Measurements from ENCODE around the gene KRT20. TPM values are rescaled to one million over a fixed set of nuclear protein-coding genes. Genes with fewer than 3 reads are reported as not detected.
A peak's percentile ranks its signal among the peaks of the same experiment; 100 is the strongest.
"Not testable (repeated sequence)": the region's sequence is repeated elsewhere in the genome, so short reads cannot be mapped to it uniquely, and the experiment has no call there.

The KRT20 gene
- total RNA-seq, 4 donors from 2014 or later: not detected

- H3K9me3 ChIP-seq: no peaks in the 10 kb centered on the region
- H3K27me3 ChIP-seq: peaks cover 0 to 11% (median 0%) of the 10 kb centered on the region in 4 donors
- peaks cover 0 to 11% (median 5%) of the 10 kb centered on the region in 3 donors for H3K4me1 ChIP-seq
- no peaks in the 10 kb centered on the region for H3K36me3 ChIP-seq
- TF ChIP-seq CTCF (IDR thresholded peaks at IDR 0.05) (no peak), POLR2A (IDR thresholded peaks at IDR 0.05) (no peak)
- WGBS, 2 donors: 67 to 71% methylated on average over 2 of the region's 2 CpGs
- H3K27ac ChIP-seq: no peak overlapping the region
- H3K4me3 ChIP-seq: no peak overlapping the region
- intact Hi-C loops (cut with DNase I): no loop called here
- no peak for DNase-seq
Measured at GRCh38 chr17:40921026-40921425, 36.0 kb upstream of the KRT20 start.

GRCh38 chr17:40917116-40917515, 32.1 kb upstream of the KRT20 start:
- intact Hi-C loops (cut with DNase I); H3K36me3 ChIP-seq; H3K9me3 ChIP-seq; H3K27ac ChIP-seq; H3K27me3 ChIP-seq; H3K4me3 ChIP-seq; DNase-seq: not testable (repeated sequence)
- WGBS, 2 donors: 98% methylated on average over 2 of the region's 2 CpGs
- peaks cover under 1 to 22% (median 5%) of the 10 kb centered on the region in 3 donors for H3K4me1 ChIP-seq

GRCh38 chr17:40916366-40916765, 31.3 kb upstream of the KRT20 start:
- Histone ChIP-seq H3K4me1 (peaks cover 0 to 25% (median 5%) of the 10 kb centered on the region in 3 donors), H3K9me3 (no peaks in the 10 kb centered on the region), H3K36me3 (no peaks in the 10 kb centered on the region), H3K27ac (peak overlapping the region in 2 of 4 donors; percentile 5 to 70), H3K4me3 (no peak overlapping the region), H3K27me3 (no peaks in the 10 kb centered on the region)
- WGBS, 2 donors: 25 to 95% methylated on average over 1 of the region's 1 CpG
- intact Hi-C loops (cut with DNase I): no loop called here
- DNase-seq: no peak
- TF ChIP-seq CTCF (IDR thresholded peaks at IDR 0.05) (no peak), POLR2A (IDR thresholded peaks at IDR 0.05) (no peak)

- Histone ChIP-seq H3K4me3 (no peak overlapping the region), H3K9me3 (no peaks in the 10 kb centered on the region), H3K4me1 (peaks cover 0 to 31% (median 8%) of the 10 kb centered on the region in 3 donors), H3K36me3 (no peaks in the 10 kb centered on the region), H3K27me3 (no peaks in the 10 kb centered on the region), H3K27ac (peak overlapping the region in 3 of 4 donors; percentile 5 to 70 (median 59))
- 47 to 66% methylated on average over 2 of the region's 2 CpGs for WGBS, 2 donors
- DNase-seq: no peak
- TF ChIP-seq CTCF (IDR thresholded peaks at IDR 0.05) (no peak), POLR2A (IDR thresholded peaks at IDR 0.05) (no peak)
- intact Hi-C loops (cut with DNase I): no loop called here
Measured at GRCh38 chr17:40915721-40916256, 30.7 kb upstream of the KRT20 start.

- no peaks in the 10 kb centered on the region for H3K9me3 ChIP-seq
- peaks cover 0 to 36% (median 10%) of the 10 kb centered on the region in 3 donors for H3K4me1 ChIP-seq
- no peak for TF ChIP-seq CTCF (IDR thresholded peaks at IDR 0.05)
- TF ChIP-seq POLR2A (IDR thresholded peaks at IDR 0.05): no peak
- no peak for DNase-seq
- no peaks in the 10 kb centered on the region for H3K27me3 ChIP-seq
- WGBS, 2 donors: 19 to 34% methylated on average over 3 of the region's 3 CpGs
- peak overlapping the region; percentile 5 to 76 (median 49) for H3K27ac ChIP-seq
- no peak overlapping the region for H3K4me3 ChIP-seq
- intact Hi-C loops (cut with DNase I): no loop called here
- H3K36me3 ChIP-seq: no peaks in the 10 kb centered on the region
Measured at GRCh38 chr17:40915199-40915661, 30.2 kb upstream of the KRT20 start.
